Psoas muscle (tissue), 8 donors: Measurements from ENCODE around the gene PRPF19. TPM values are rescaled to one million over a fixed set of nuclear protein-coding genes. Genes with fewer than 3 reads are reported as not detected.

Experiments
- ATAC-seq, 4 donors: fragments of 200-7000 bp; cut with Tn5 transposase; one replicate each; pipeline ENCODE4 v1.9.1; 2020; ENCODE audit warnings: moderate library complexity in 3 of 4, mild to moderate bottlenecking in 2 of 4
- DNase-seq, 2 donors: peaks; one replicate each; pipeline ENCODE4 v3.0.0-alpha.2; 2020
- H3K27ac ChIP-seq: fragments of 200-600 bp; one replicate; pipeline ENCODE4 v1.8.0; 2022
- H3K27me3 ChIP-seq, 3 donors: fragments of 200-600 bp in 1 of 3; one replicate each; pipeline versions ENCODE4 v1.6.1 to v1.8.0; 2013 to 2022; ENCODE audit warnings: low read length in 2 of 3, mild to moderate bottlenecking in 2 of 3, moderate library complexity in 1 of 3; ENCODE audit not compliant: insufficient read depth in 3 of 3
- H3K36me3 ChIP-seq, 2 donors: fragments of 200-600 bp in 1 of 2; one replicate each; pipeline versions ENCODE4 v1.6.1 to v1.8.0; 2013 to 2022; ENCODE audit warnings: low read depth in 1 of 2, mild to moderate bottlenecking in 1 of 2, moderate library complexity in 1 of 2; ENCODE audit not compliant: insufficient read depth in 1 of 2
- H3K4me1 ChIP-seq: fragments of 200-600 bp; one replicate; pipeline ENCODE4 v1.8.0; 2022
- H3K4me3 ChIP-seq: fragments of 200-600 bp; one replicate; pipeline ENCODE4 v1.8.0; 2022; ENCODE audit warnings: mild to moderate bottlenecking
- H3K9me3 ChIP-seq: fragments of 200-600 bp; one replicate; pipeline ENCODE4 v1.8.0; 2022
- WGBS, 3 donors: extraction: QIAGEN DNeasy Blood & Tissue Kit; methylation state at CpG; one replicate each; pipeline versions ENCODE4 v1.1.6 to v1.1.7; 2013; 5-methylcytosine and 5-hydroxymethylcytosine counted together
- intact Hi-C, 2 donors: fragments of 100-400 bp; cut with DNase I; formaldehyde crosslinking; loops; one replicate each; pipeline versions ENCODE4 v1.11.0 to v1.14.2; 2022
- polyA plus RNA-seq, 3 donors: library from polyadenylated mRNA; stranded (reverse); fragments of 200-250 nt; gene quantifications; one replicate each; pipeline ENCODE4 v1.2.3, GENCODE V29; 2013
- total RNA-seq, 4 donors: library from RNA; stranded (reverse); fragmentation: NEBNext Ultra II Directional in 2 of 4; extraction: Animal tissue kit (Norgen Biotek cat#: 25700) in 2 of 4; gene quantifications; one replicate each; pipeline versions ENCODE4 v1.2.1 to v1.2.4, GENCODE V29; 2021 to 2023
- TF ChIP-seq, protein P1 (sequence below): fragments of 200-600 bp; IDR thresholded peaks from one replicate; pipeline ENCODE4 v1.8.0; 2022; ENCODE audit warnings: antibody characterized with exemption
- donor health status: healthy with polysubstance abuse.
- donor health status: DM: no; HTN: no; CAD: no; lungs with moderate emphysema.
- donor health status: Bipolar disorder and iron deficiency.
- donor health status: healthy.
- donor health status: DM: yes; HTN: yes; CAD: no.
- donor health status: DM: no; HTN: no; CAD: no.
- donor health status: DM: no; HTN: no; CAD: no.
- donor health status: DM: yes; HTN: yes; CAD: no.

Gene PRPF19
- total and polyA plus RNA-seq, 7 donors = 45.7 to 109 (median 67.4) TPM

DNA sequence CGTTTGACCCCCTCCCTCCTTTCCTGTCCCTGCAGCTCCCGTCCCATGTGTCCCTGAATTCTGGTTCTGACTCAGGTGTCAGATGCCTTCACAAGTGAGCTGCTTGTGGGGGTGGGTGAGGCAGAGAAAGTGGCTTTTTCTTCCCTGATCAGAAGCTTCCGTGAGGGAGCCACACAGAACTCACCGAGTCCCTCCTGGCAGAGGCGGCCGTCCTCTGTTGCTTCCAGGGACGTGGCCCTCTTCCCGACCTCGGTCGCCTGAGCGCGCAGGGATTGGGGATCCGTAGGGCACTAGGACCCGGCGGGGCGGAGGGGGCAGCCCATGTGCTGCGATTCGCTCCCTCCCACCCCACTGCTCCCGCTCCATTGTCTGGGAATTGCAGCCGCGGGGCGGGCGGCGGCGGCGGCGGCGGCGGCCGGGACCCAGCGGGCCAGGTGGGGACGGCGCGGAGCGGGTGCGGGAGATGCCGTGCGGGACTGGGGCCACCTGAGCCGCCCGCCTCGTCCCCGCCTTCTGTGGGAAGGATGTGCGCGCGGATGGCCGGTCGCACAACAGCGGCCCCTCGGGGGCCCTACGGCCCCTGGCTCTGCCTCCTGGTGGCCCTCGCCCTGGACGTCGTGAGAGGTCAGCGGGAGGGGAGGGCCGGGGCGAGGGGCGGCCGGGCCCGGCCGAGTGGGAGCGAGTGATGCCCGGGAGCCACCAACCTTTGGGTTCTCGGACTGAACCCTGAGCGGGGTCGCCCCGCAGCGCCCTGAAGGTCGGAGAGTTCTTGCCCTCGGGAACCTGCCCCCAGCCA lies 17.9 kb upstream of the PRPF19 start, which contains the start of gene TMEM132A:
Gene TMEM132A, plus strand, starts transcription at position 351 of the 796 bp plus-strand sequence. Its CDS starts 174 bp downstream, at position 525.
- peak within 1 kb of the TSS; percentile 65 for H3K4me3 ChIP-seq
- H3K9me3 ChIP-seq = no peaks in the 10 kb centered on the region
- TF ChIP-seq, protein P1, sequence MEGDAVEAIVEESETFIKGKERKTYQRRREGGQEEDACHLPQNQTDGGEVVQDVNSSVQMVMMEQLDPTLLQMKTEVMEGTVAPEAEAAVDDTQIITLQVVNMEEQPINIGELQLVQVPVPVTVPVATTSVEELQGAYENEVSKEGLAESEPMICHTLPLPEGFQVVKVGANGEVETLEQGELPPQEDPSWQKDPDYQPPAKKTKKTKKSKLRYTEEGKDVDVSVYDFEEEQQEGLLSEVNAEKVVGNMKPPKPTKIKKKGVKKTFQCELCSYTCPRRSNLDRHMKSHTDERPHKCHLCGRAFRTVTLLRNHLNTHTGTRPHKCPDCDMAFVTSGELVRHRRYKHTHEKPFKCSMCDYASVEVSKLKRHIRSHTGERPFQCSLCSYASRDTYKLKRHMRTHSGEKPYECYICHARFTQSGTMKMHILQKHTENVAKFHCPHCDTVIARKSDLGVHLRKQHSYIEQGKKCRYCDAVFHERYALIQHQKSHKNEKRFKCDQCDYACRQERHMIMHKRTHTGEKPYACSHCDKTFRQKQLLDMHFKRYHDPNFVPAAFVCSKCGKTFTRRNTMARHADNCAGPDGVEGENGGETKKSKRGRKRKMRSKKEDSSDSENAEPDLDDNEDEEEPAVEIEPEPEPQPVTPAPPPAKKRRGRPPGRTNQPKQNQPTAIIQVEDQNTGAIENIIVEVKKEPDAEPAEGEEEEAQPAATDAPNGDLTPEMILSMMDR = no peak
- ATAC-seq = peak; percentile 61 to 87 (median 75)
- peaks cover 0 to 23% (median 4%) of the 10 kb centered on the region in 3 donors for H3K27me3 ChIP-seq
- DNase-seq = peak; percentile 73 to 78
- H3K36me3 ChIP-seq = peaks cover 5 to 36% of the 10 kb centered on the region in 2 donors
- intact Hi-C loops = no loop called here
- H3K27ac ChIP-seq = no peak within 1 kb of the TSS
- H3K4me1 ChIP-seq = peaks cover 22% of the 10 kb centered on the region
- 0 to 1% (median 1%) methylated on average over 34 to 69 of the region's 69 CpGs for WGBS, 3 donors

DNA sequence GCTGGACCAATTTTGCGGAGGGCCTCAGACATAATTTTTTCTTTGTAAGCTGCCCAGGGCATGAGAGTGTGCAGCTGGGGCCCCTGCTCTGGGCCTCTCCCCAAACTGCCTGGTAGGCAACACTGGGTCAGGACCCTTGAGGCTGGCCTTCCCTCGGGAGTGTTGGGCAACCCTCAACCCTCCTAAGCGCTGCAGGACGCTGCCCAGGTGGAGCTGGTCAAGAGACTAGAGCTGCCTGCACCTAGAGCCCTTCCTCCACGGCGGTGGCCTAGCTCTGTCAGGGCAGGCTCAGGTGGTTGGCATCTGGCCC lies 17.4 kb upstream of the PRPF19 start:
- Histone ChIP-seq H3K36me3 (peaks cover 5 to 36% of the 10 kb centered on the region in 2 donors), H3K27ac (no peak overlapping the region), H3K4me1 (peaks cover 28% of the 10 kb centered on the region), H3K4me3 (peak overlapping the region; percentile 65), H3K27me3 (peaks cover 0 to 23% (median 4%) of the 10 kb centered on the region in 3 donors), H3K9me3 (no peaks in the 10 kb centered on the region)
- WGBS, 3 donors = 53 to 60% (median 58%) methylated on average over 6 of the region's 6 CpGs
- TF ChIP-seq, protein P1 = no peak
- ATAC-seq = peak; percentile 22 to 30 (median 26)
- intact Hi-C loops = no loop called here
- no peak for DNase-seq

DNA sequence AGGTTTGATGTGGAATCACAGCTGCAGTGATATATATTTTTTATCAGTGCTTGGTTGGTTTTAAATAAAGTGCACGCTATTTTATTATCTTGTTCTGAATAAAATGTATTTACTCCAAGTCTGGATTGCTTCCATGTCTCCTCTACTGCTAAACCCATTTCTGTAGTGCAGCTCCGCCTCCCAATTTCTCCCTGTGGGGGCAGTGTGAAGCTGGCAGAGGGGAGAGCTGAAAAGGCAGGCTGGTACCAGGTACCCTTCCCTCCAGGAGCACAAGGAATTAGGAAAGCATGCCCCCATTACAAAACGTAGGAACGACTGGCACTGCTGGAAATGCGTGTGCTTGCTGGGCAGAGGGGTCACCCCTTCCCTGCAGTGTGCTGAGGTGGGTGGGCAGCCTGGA lies 16.9 kb upstream of the PRPF19 start:
- TF ChIP-seq, protein P1 = no peak
- Histone ChIP-seq H3K27me3 (peaks cover 0 to 23% (median 4%) of the 10 kb centered on the region in 3 donors), H3K9me3 (no peaks in the 10 kb centered on the region), H3K27ac (no peak overlapping the region), H3K36me3 (peaks cover 5 to 36% of the 10 kb centered on the region in 2 donors), H3K4me1 (peaks cover 32% of the 10 kb centered on the region), H3K4me3 (no peak overlapping the region)
- 69 to 74% (median 70%) methylated on average over 5 of the region's 5 CpGs for WGBS, 3 donors
- DNase-seq (no peak), ATAC-seq (peak in 1 of 4 donors; percentile 8)
- intact Hi-C loops = no loop called here

DNA sequence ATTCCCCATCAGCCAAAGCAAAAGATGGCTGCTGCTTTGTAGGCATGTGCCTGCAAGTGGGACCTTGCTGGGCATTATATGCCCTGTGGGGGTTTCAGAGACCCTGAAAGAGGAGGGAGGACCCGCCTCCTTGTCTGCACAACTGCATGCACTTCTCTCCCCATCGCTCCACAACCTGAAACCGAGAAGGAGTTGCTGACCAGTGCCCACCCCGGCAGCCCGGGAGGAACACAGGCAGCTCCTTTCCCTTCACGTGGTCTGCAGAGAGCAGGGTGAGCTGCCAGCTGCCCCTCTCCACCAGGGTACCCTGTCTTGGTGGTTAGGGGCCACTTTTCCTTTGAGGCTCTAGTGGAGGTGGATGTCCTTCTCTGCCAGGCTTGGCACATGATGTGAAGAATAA lies 16.5 kb upstream of the PRPF19 start:
- WGBS, 3 donors = 75 to 84% (median 81%) methylated on average over 6 of the region's 6 CpGs
- H3K4me1 ChIP-seq = peaks cover 36% of the 10 kb centered on the region
- intact Hi-C loops = no loop called here
- no peaks in the 10 kb centered on the region for H3K9me3 ChIP-seq
- DNase-seq (no peak), ATAC-seq (no peak)
- H3K36me3 ChIP-seq = peaks cover 5 to 36% of the 10 kb centered on the region in 2 donors
- TF ChIP-seq, protein P1 = no peak
- H3K4me3 ChIP-seq = no peak overlapping the region
- H3K27me3 ChIP-seq = peaks cover 0 to 23% (median 4%) of the 10 kb centered on the region in 3 donors
- H3K27ac ChIP-seq = no peak overlapping the region
